ENCODE measurements around the gene CLEC4C.

GRCh38 chr12:7716381-7716780, 30.8 kb downstream of the CLEC4C start:
- TF ChIP-seq MYC (IDR thresholded peaks at IDR 0.05; ENCODE audit: insufficient read depth, insufficient read length, insufficient replicate concordance, low read length, severe bottlenecking) = no peak
- TF ChIP-seq MXI1 (IDR thresholded peaks at IDR 0.05; ENCODE audit: low read depth, low read length) = no peak
- no peak for TF ChIP-seq CEBPB (IDR thresholded peaks at IDR 0.05; ENCODE audit: borderline replicate concordance in 1 of 2, low read depth in 2 of 2, low read length in 2 of 2)
- TF ChIP-seq CHD1 (IDR thresholded peaks at IDR 0.05; ENCODE audit: low read depth, low read length) = no peak
- TF ChIP-seq IKZF2 (IDR thresholded peaks at IDR 0.05) = no peak
